GM18519 (cell line): ENCODE data around the gene SMIM23.

Experiments used
- ATAC-seq: cut with Tn5 transposase; IDR thresholded peaks from one replicate; pipeline ENCODE4 v1.9.1; 2021; ENCODE audit warnings: mild to moderate bottlenecking, moderate library complexity; ENCODE audit not compliant: unreplicated experiment, low FRiP score

Gene SMIM23

DNA sequence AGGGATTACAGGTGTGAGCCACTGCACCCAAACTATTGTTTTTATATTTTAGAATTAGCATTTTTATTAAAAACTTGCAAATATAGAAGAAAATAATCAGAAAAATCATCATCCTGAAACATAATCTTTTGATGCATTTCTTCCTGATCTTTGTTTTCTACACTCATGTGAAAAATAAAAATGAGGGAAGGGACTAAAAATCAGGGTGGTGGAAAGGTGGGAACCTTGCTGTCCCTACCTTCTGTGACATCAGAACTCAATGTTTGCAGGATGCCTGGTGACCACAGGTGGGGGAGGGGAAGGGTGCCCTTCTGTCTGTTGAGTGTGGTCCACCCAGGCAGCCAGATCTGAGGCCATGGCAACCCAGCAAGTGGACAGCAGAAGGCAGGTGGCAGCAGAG, at the start of gene SMIM23:
TSS of gene SMIM23 (plus strand) at position 301 of the 400 bp plus-strand sequence. CDS start at position 356, 55 bp downstream.
- ATAC-seq, result no peak

DNA sequence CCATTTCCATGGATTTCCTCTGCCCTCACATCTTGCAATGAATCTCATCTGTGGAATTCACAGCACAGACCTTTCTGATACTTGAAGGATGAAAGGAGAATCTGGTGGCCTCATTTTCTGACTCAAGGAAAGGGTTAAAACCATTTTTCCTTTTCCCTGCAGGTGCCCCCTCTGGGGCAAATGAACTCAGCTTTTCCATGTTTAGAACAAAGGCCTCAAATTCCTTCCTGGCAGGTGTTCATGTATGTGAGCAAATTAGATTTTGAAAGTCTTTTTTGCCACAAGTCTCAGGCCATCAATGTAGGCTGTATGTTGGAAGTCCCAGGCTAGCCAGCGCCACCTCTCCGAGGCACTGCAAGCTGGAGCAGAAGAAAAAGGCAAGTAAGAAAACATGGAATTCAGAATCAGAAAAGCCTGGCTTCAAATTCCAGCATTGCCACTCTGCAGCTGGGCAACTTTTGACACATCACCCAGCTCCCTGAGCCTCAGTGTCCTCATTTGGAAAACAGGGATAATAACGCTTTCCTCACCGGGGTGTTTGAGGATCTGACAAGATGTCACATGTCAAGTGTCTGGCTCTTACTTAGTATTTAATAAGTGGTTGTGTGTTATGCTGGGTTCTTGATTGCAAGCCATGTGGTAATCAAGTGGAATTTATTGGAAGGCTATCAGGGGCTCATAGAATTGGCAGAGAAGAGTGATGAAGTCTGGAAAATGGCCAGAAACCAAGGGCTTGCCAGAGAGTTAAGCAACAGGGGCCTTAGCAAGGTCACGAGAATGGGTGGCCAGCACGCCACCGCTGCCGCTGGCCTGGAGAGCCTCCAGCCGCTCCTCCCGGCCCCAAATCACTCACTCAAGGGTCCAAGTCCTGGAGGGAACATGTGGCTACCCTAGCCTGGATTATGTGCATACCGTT, 48.4 kb upstream of the SMIM23 start:
- no peak for ATAC-seq

DNA sequence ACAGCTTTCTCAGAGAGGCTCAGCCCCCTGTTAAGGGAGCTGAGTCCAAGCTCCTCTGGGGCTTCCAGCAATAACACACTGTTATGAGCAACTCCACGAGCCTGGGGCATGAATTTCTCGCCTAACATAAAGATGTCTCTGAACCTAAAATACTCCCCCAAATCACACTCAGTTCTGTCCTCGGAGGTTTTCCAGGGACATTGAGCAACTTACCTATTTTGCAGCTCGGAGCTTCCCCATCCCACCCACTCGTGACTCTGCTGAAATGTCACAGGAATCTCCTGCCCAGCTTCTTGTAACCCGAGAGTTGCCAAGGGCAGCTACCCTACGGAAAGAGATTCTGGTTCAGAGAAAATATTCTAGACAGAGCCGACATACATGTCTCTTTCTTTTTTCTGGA, 47.1 kb upstream of the SMIM23 start:
- ATAC-seq, result no peak

DNA sequence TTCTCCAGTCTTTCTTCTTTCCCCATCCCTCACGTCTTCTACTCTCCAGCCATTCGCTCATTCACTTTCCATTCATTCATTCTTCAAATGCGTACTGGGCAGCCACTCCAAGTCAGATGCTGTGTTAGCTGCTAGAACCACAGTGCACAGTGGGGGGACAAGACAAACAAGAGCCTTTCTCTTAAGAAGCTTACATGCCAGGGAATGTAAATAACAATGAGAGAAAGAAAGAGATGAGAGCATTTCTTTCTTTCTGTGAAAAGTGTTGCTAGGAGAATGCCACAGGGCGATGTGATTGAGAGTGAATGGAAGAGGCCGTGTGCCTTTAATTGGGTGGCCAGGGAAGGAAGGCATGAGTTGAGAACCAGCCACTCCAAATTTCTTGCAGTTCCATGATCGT, 46.3 kb upstream of the SMIM23 start:
- no peak for ATAC-seq

GRCh38 chr5:171743436-171744076, 42.1 kb upstream of the SMIM23 start:
- ATAC-seq, result no peak

- ATAC-seq, result no peak
Measured at GRCh38 chr5:171744264-171744663, 41.4 kb upstream of the SMIM23 start.

GRCh38 chr5:171744882-171745281, 40.7 kb upstream of the SMIM23 start:
- ATAC-seq, result no peak

- no peak for ATAC-seq
Measured at GRCh38 chr5:171745602-171746001, 40.0 kb upstream of the SMIM23 start.

GRCh38 chr5:171747061-171747859, 38.4 kb upstream of the SMIM23 start:
- no peak for ATAC-seq

DNA sequence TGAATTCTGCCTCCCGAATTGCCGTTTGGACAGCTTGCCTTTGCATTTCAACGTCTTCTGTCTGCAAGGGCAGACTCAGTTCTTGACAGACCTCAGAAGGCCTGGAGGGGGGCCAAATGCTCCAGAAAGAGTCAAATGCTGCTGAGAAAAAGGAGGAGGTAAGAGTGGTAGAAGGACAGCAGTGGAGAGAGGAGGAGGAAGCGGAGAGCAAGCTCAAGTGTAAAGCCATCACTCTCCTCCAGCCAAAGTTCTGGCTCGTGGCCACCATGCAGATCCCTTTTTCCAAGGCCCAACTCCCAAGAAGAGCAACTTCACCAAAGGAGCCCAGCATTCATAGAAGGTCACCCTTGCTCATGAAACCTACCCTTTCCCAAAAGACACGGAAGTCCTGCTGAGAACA, 36.9 kb upstream of the SMIM23 start:
- no peak for ATAC-seq

- ATAC-seq, result no peak
Measured at GRCh38 chr5:171749365-171749764, 36.3 kb upstream of the SMIM23 start.

- no peak for ATAC-seq
Measured at GRCh38 chr5:171750311-171750788, 35.3 kb upstream of the SMIM23 start.

DNA sequence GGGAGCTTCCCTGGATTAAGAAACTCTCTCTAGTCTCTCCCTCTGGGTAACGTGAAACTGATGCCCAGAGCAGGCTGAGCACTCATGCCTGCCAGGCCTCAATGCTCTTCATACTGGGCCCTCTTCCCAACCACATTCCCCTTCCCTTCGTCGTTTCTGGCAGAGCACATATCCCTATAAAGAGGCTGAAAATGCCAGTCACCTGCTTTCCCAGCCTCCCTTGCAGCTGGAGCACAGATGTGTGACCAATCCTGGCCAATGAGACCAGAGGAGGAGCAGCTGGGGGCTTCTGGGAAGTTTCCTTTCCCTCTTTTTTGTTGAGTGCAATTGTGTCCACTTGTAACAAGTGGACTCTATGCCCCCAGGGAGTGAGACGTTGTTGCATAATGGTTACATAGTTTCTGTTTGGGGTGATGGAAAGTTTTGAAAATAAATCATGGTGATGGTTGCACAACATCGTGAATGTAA, 30.2 kb upstream of the SMIM23 start:
- ATAC-seq, result no peak

DNA sequence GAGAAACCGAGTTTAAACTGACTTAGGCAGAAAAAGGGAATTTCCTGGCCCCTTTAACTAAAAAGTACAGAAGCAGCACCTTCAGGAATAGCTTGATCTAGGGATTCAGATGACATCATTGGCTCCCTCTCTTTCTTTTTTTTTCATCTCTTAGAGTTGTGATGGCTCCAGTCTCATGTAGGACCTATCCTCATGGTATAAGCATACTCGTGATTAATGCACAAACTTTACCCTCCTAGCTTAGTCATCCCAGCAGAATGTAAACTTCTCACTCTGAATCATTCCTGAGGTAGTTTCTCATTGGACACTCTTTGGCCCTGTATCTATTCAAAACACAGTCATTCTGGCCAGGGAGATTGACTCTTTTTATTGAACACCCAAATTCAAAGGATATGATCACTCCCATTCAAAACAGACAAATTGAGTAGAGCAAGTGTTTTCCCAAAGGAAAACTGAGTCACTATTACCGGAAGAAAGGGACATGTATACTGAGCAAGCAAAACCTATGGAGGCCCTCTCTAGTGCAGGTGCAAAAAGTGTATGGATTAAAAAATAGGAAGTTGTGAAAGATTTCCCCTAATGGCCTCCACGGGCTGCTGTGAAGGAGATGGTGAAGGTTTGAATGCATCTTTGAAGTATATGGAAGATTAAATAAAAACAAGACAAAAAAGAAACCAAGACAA, 27.6 kb upstream of the SMIM23 start:
- no peak for ATAC-seq

GRCh38 chr5:171759777-171760176, 25.8 kb upstream of the SMIM23 start:
- ATAC-seq, result no peak

- ATAC-seq, result no peak
Measured at GRCh38 chr5:171762021-171762608, 23.5 kb upstream of the SMIM23 start.

DNA sequence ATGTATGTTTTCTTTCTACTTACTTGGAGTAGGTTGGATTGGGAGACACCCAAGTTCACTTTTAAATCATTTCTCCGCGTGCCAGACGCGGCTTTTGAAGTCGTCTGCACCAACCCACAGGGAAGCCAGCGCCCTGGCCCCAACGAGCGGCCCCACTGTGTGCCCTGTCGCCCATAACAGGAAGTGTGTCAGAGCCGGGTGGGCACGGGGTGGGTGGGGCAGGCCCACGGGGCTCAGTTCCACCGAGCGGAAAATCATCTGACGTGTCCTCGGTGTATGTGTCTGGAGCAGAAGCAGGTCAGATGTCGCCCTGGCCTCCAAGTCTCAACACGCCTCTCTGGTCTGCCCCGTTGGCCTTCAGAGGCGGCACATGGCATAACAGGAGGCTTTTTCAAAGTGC, 22.7 kb upstream of the SMIM23 start:
- no peak for ATAC-seq

DNA sequence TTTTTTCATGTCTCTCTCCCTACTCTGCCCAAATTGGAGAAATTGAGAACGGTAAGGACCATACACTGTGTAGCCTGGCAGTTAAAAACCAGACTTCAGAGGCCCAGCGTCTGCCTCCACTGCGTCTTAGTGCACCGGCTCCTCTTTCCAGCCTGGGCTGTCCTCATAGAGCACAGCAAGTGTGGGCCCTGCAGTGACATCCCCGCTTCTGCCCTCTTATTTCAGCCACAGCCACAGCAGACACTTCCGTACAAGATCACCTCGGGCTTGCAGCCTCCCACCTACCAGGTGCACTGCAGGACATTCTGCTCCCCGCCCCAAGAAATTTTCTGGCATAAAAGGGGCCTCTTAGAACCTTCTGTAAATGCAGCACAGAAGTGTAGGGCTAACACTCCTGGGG, 21.4 kb upstream of the SMIM23 start:
- ATAC-seq, result no peak

GRCh38 chr5:171766875-171767274, 18.7 kb upstream of the SMIM23 start:
- ATAC-seq, result no peak

DNA sequence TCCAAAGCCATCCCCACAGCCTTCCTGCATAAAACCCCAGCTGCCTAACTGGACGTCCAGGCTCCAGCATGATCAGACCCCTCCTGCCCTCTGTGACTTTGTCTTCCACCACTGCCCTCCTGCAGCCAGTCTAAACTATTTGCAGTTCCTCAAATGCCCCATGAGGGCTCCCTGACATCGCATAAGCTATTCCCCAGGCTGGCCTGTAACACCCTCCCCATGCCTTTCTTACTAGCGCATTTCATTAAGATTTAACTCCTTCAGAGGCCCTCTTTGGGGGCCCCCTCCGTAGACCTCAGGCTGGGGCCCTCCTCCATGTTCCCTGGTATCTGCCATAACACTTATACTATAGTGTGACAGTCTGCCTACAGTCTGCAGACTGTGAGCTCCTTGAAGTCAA, 15.5 kb upstream of the SMIM23 start:
- ATAC-seq, result no peak
